Neural progenitor cell (in vitro differentiated cells): ENCODE measurements around the gene CTIF. TPM values are rescaled to one million over a fixed set of nuclear protein-coding genes. Genes with fewer than 3 reads are reported as not detected.

ENCODE experiments used
- DNase-seq: peaks from one replicate; pipeline ENCODE4 v3.0.0-alpha.2; 2016; ENCODE audit warnings: low spot score
- H2AFZ ChIP-seq: fragments of 200-600 bp; sonication (generic); replicated peaks from 2 replicates; pipeline ENCODE4 v1.6.1; 2016; ENCODE audit warnings: antibody characterized with exemption
- H3F3A ChIP-seq: fragments of 200-600 bp; sonication (generic); 2 replicates; pipeline ENCODE4 v1.6.1; 2016; ENCODE audit warnings: antibody characterized with exemption, low read depth
- H3K27ac ChIP-seq: fragments of 200-600 bp; sonication (generic); 2 replicates; pipeline ENCODE4 v1.5.1; 2016; ENCODE audit warnings: mild to moderate bottlenecking
- H3K27me3 ChIP-seq: fragments of 200-600 bp; sonication (generic); 2 replicates; pipeline ENCODE4 v1.6.1; 2016; ENCODE audit warnings: mild to moderate bottlenecking, moderate library complexity
- H3K36me3 ChIP-seq: fragments of 200-600 bp; sonication (generic); 2 replicates; pipeline ENCODE4 v1.5.1; 2016
- H3K4me1 ChIP-seq: fragments of 200-600 bp; sonication (generic); 2 replicates; pipeline ENCODE4 v1.6.1; 2016; ENCODE audit warnings: mixed run types
- H3K4me2 ChIP-seq: fragments of 200-600 bp; sonication (generic); 2 replicates; pipeline ENCODE4 v1.6.1; 2016
- H3K4me3 ChIP-seq: fragments of 200-600 bp; sonication (generic); 2 replicates; pipeline ENCODE4 v1.5.1; 2016
- H3K79me2 ChIP-seq: fragments of 200-600 bp; sonication (generic); 2 replicates; pipeline ENCODE4 v1.6.1; 2016; ENCODE audit warnings: low read depth
- H3K9ac ChIP-seq: fragments of 200-600 bp; sonication (generic); 2 replicates; pipeline ENCODE4 v1.6.1; 2016
- H3K9me3 ChIP-seq: fragments of 200-600 bp; sonication (generic); 2 replicates; pipeline ENCODE4 v1.5.1; 2016; ENCODE audit warnings: low read depth
- H4K20me1 ChIP-seq: fragments of 200-600 bp; sonication (generic); 2 replicates; pipeline ENCODE4 v1.6.1; 2016; ENCODE audit warnings: low read depth
- H3K27ac Mint-ChIP-seq: 3 replicates; pipeline ENCODE4 v1.8.0; 2021; ENCODE audit warnings: mixed read lengths
- H3K27me3 Mint-ChIP-seq: 2 replicates; pipeline ENCODE4 v1.8.0; 2022; ENCODE audit warnings: low read depth, mild to moderate bottlenecking, inconsistent platforms, moderate library complexity, mixed read lengths; ENCODE audit not compliant: insufficient read depth
- H3K36me3 Mint-ChIP-seq: 3 replicates; pipeline ENCODE4 v1.8.0; 2021; ENCODE audit warnings: mixed read lengths
- H3K4me1 Mint-ChIP-seq: 3 replicates; pipeline ENCODE4 v1.8.0; 2021; ENCODE audit warnings: mixed read lengths
- H3K4me3 Mint-ChIP-seq: 3 replicates; pipeline ENCODE4 v1.8.0; 2021; ENCODE audit warnings: mild to moderate bottlenecking, moderate library complexity, mixed read lengths
- H3K9me3 Mint-ChIP-seq: 3 replicates; pipeline ENCODE4 v1.8.0; 2020; ENCODE audit warnings: mixed read lengths
- CTCF ChIP-seq: fragments of 200-600 bp; sonication (generic); IDR thresholded peaks from 2 replicates; pipeline ENCODE4 v1.5.1; 2017; ENCODE audit warnings: antibody characterized with exemption, mild to moderate bottlenecking
- EZH2 ChIP-seq: fragments of 200-600 bp; sonication (generic); IDR thresholded peaks from 2 replicates; pipeline ENCODE4 v1.6.1; 2017; ENCODE audit warnings: antibody characterized with exemption, mild to moderate bottlenecking, moderate library complexity
- EZH2phosphoT487 ChIP-seq: fragments of 200-600 bp; sonication (generic); IDR thresholded peaks from 2 replicates; pipeline ENCODE4 v1.6.1; 2017; ENCODE audit warnings: antibody characterized with exemption
- total RNA-seq: library from RNA; depleted of rRNA; stranded (reverse); fragments of >200 nt; gene quantifications from 2 replicates; pipeline ENCODE4 v1.2.3, GENCODE V29; 2015; ENCODE audit warnings: low replicate concordance

The CTIF gene
- total RNA-seq, 1 donor from 2014 or later: 17.6 TPM

GRCh38 chr18:48884306-48884705, 345.5 kb downstream of the CTIF start:
- DNase-seq: no peak
- Histone ChIP-seq H3K27ac (no peak overlapping the region), H3K9ac (no peak overlapping the region), H2AFZ (no peak overlapping the region), H3K4me3 (no peak overlapping the region), H3K27me3 (no peaks in the 10 kb centered on the region), H3K4me1 (peaks cover 12% of the 10 kb centered on the region), H3K36me3 (no peaks in the 10 kb centered on the region), H3K9me3 (no peaks in the 10 kb centered on the region), H3F3A (no peaks in the 10 kb centered on the region), H3K79me2 (no peaks in the 10 kb centered on the region), H3K4me2 (no peak overlapping the region), H4K20me1 (no peaks in the 10 kb centered on the region)
- no peak overlapping the region for H3K4me3 Mint-ChIP-seq
- peaks cover 10% of the 10 kb centered on the region for H3K27me3 Mint-ChIP-seq
- no peaks in the 10 kb centered on the region for H3K36me3 Mint-ChIP-seq
- H3K4me1 Mint-ChIP-seq: peaks cover 35% of the 10 kb centered on the region
- peaks cover 10% of the 10 kb centered on the region for H3K9me3 Mint-ChIP-seq
- TF ChIP-seq EZH2 (no peak), CTCF (no peak), EZH2phosphoT487 (no peak)
- H3K27ac Mint-ChIP-seq: peak overlapping the region; percentile 68

- H3K9ac ChIP-seq: no peak overlapping the region
- H3K4me1 ChIP-seq: peaks cover 17% of the 10 kb centered on the region
- no peak overlapping the region for H3K4me3 Mint-ChIP-seq
- peaks cover 39% of the 10 kb centered on the region for H3K4me1 Mint-ChIP-seq
- H3K27me3 Mint-ChIP-seq: peaks cover 10% of the 10 kb centered on the region
- H3K27me3 ChIP-seq: no peaks in the 10 kb centered on the region
- no peaks in the 10 kb centered on the region for H3K36me3 ChIP-seq
- H2AFZ ChIP-seq: no peak overlapping the region
- no peaks in the 10 kb centered on the region for H3F3A ChIP-seq
- no peaks in the 10 kb centered on the region for H3K36me3 Mint-ChIP-seq
- no peak for TF ChIP-seq EZH2phosphoT487
- TF ChIP-seq EZH2: no peak
- TF ChIP-seq CTCF: no peak
- H3K9me3 ChIP-seq: no peaks in the 10 kb centered on the region
- peak overlapping the region; percentile 68 for H3K27ac Mint-ChIP-seq
- H3K79me2 ChIP-seq: no peaks in the 10 kb centered on the region
- no peak overlapping the region for H3K27ac ChIP-seq
- no peak for DNase-seq
- H3K4me3 ChIP-seq: no peak overlapping the region
- no peaks in the 10 kb centered on the region for H4K20me1 ChIP-seq
- H3K9me3 Mint-ChIP-seq: peaks cover 10% of the 10 kb centered on the region
- no peak overlapping the region for H3K4me2 ChIP-seq
Measured at GRCh38 chr18:48884771-48885170, 345.9 kb downstream of the CTIF start.

- H3K27me3 Mint-ChIP-seq: peaks cover 10% of the 10 kb centered on the region
- no peaks in the 10 kb centered on the region for H3K79me2 ChIP-seq
- no peak for TF ChIP-seq CTCF
- no peak for TF ChIP-seq EZH2phosphoT487
- TF ChIP-seq EZH2: no peak
- no peaks in the 10 kb centered on the region for H3K36me3 Mint-ChIP-seq
- H2AFZ ChIP-seq: no peak overlapping the region
- H3K4me1 Mint-ChIP-seq: peaks cover 39% of the 10 kb centered on the region
- H3K4me3 ChIP-seq: no peak overlapping the region
- H3K27me3 ChIP-seq: no peaks in the 10 kb centered on the region
- no peak overlapping the region for H3K4me3 Mint-ChIP-seq
- DNase-seq: no peak
- H4K20me1 ChIP-seq: no peaks in the 10 kb centered on the region
- H3K27ac ChIP-seq: no peak overlapping the region
- H3F3A ChIP-seq: no peaks in the 10 kb centered on the region
- no peaks in the 10 kb centered on the region for H3K36me3 ChIP-seq
- H3K9ac ChIP-seq: no peak overlapping the region
- peak overlapping the region; percentile 79 for H3K27ac Mint-ChIP-seq
- no peaks in the 10 kb centered on the region for H3K9me3 ChIP-seq
- H3K4me2 ChIP-seq: no peak overlapping the region
- peaks cover 8% of the 10 kb centered on the region for H3K9me3 Mint-ChIP-seq
- H3K4me1 ChIP-seq: peaks cover 19% of the 10 kb centered on the region
Measured at GRCh38 chr18:48885266-48885923, 346.6 kb downstream of the CTIF start.
